Measurements from ENCODE around the gene MYBBP1A.
A peak's percentile ranks its signal among the peaks of the same experiment; 100 is the strongest.
"Not testable (repeated sequence)": the region's sequence is repeated elsewhere in the genome, so short reads cannot be mapped to it uniquely, and the experiment has no call there.

The MYBBP1A gene, protein sequence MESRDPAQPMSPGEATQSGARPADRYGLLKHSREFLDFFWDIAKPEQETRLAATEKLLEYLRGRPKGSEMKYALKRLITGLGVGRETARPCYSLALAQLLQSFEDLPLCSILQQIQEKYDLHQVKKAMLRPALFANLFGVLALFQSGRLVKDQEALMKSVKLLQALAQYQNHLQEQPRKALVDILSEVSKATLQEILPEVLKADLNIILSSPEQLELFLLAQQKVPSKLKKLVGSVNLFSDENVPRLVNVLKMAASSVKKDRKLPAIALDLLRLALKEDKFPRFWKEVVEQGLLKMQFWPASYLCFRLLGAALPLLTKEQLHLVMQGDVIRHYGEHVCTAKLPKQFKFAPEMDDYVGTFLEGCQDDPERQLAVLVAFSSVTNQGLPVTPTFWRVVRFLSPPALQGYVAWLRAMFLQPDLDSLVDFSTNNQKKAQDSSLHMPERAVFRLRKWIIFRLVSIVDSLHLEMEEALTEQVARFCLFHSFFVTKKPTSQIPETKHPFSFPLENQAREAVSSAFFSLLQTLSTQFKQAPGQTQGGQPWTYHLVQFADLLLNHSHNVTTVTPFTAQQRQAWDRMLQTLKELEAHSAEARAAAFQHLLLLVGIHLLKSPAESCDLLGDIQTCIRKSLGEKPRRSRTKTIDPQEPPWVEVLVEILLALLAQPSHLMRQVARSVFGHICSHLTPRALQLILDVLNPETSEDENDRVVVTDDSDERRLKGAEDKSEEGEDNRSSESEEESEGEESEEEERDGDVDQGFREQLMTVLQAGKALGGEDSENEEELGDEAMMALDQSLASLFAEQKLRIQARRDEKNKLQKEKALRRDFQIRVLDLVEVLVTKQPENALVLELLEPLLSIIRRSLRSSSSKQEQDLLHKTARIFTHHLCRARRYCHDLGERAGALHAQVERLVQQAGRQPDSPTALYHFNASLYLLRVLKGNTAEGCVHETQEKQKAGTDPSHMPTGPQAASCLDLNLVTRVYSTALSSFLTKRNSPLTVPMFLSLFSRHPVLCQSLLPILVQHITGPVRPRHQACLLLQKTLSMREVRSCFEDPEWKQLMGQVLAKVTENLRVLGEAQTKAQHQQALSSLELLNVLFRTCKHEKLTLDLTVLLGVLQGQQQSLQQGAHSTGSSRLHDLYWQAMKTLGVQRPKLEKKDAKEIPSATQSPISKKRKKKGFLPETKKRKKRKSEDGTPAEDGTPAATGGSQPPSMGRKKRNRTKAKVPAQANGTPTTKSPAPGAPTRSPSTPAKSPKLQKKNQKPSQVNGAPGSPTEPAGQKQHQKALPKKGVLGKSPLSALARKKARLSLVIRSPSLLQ (N-terminal part only)

DNA sequence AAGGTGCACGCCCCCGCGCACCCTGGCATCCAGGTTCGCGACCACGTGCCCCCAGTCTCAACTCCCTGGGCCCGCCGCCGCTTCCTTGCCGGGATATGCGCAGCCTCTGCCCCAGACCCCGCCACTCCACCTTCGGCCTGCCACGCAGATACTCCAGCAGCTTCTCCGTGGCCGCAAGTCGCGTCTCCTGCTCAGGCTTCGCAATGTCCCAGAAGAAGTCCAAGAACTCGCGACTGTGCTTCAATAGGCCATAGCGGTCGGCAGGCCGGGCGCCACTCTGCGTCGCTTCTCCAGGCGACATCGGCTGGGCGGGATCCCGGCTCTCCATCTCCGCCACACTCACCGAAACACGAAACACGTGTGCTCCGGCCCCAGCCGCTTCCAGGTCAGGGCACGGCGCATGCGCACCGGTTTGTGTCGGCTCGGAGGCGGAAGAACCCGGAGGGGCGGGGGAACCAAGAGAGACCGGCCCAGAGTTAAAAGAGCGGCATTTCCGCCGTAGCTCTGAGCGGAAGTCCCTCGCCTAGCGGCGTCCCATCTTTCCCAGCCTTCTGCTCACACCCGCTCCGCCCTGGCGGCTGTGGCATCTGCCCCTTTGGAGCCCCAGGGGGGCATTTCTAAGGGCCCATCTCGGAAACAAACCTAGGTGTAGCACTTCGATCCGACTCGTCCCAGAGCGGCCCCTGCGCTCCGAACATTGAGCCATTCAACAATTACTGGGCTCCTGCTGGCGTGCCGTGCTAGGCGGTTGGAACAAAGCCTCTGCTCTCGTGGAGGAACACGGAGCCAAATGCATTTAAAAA, at the start of gene MYBBP1A:
MYBBP1A (minus strand) TSS at position 388 of the 803 bp plus-strand sequence; CDS start at position 328, 60 bp downstream.
- TF ChIP-seq, protein P1, sequence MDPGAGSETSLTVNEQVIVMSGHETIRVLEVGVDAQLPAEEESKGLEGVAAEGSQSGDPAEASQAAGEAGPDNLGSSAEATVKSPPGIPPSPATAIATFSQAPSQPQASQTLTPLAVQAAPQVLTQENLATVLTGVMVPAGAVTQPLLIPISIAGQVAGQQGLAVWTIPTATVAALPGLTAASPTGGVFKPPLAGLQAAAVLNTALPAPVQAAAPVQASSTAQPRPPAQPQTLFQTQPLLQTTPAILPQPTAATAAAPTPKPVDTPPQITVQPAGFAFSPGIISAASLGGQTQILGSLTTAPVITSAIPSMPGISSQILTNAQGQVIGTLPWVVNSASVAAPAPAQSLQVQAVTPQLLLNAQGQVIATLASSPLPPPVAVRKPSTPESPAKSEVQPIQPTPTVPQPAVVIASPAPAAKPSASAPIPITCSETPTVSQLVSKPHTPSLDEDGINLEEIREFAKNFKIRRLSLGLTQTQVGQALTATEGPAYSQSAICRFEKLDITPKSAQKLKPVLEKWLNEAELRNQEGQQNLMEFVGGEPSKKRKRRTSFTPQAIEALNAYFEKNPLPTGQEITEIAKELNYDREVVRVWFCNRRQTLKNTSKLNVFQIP (CRISPR knock-in tag; IDR thresholded peaks at IDR 0.05; ENCODE audit: borderline replicate concordance, low read depth), result 0 out of 2 replicates have a peak, but pooled peaks have one; percentile 24
- TF ChIP-seq ZNF565 (CRISPR knock-in tag; conservative IDR thresholded peaks at IDR 0.05; ENCODE audit: low read depth) (peak; percentile 64; the same call in 1 of the 2 replicates), ZFP3 (CRISPR knock-in tag; IDR thresholded peaks at IDR 0.05) (no peak), ZNF70 (CRISPR knock-in tag; IDR thresholded peaks at IDR 0.05) (no peak), TCF4 (CRISPR knock-in tag; IDR thresholded peaks at IDR 0.05; ENCODE audit: borderline replicate concordance) (0 out of 2 replicates have a peak, but pooled peaks have one; percentile 26)
- peak; percentile 96 for ATAC-seq

DNA sequence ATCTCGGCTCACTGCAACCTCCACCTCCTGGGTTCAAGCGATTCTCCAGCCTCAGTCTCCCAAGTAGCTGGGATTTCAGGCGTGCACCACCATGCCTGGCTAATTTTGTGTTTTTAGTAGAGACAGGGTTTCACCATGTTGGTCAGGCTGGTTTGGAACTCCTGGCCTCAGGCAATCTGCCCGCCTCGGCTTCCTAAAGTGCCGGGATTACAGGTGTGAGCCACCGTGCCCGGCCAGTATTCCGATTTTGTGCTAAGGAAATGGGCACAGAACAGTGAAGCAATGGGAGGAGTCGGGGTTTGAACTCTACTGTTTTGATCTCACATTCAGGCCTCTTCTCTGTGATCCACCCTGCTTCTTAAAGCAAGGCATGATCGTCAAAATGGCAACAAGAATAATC, 49.6 kb upstream of the MYBBP1A start:
- ATAC-seq, result not testable (repeated sequence)

DNA sequence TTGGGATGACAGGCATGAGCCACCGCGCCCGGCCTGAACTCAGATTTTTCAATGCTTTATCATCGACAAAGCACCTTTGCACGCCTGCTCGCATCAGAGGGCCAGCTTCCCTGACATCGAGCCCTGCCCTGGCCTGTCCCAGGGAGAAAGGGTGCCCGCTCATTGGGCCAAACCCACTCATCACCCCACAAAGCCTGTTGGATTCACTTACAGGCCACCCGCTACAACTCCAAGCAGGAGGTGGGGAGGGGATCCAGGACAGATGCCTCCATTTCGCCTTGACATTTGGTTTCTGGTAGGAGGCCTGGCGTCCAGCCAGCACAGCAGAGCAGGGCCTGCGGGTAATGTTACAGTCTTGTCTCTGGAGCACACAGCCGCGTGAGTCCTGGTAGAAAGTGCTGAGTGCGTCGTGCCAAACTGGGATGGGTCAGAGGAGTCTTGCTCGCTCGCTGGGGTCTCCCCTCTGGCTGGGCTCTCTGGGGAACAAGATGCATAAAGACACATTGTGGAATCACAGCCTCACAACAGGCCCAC, 49.0 kb upstream of the MYBBP1A start:
- TF ChIP-seq TCF4 (CRISPR knock-in tag; IDR thresholded peaks at IDR 0.05; ENCODE audit: borderline replicate concordance) (peak; percentile 56; the same call in 1 of the 2 replicates), SNAI2 (CRISPR knock-in tag; IDR thresholded peaks at IDR 0.05) (no peak)
- ATAC-seq, result peak; percentile 90

DNA sequence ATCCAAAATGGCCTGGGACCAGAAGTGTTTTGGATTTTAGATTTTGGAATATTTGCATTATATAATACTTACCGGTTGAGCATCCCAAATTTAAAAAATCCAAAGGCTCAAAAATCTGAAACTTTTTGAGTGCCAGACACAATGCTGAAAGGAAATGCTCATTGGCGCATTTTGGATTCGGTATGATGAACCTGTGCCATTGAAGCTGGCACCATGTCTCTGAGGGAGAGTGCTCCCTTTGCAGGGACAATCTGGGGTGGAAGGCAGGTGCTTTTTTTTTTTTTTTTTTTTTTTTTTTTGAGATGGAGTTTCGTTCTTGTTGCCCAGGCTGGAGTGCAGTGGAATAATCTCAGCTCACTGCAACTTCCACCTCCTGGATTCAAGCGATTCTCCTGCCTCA, 46.9 kb upstream of the MYBBP1A start:
- no peak for TF ChIP-seq ESRRG (CRISPR knock-in tag; IDR thresholded peaks at IDR 0.05)
- no peak for TF ChIP-seq ZNF8 (CRISPR knock-in tag; IDR thresholded peaks at IDR 0.05)
- TF ChIP-seq ZNF565 (CRISPR knock-in tag; conservative IDR thresholded peaks at IDR 0.05; ENCODE audit: low read depth), result no peak
- no peak for TF ChIP-seq OSR1 (CRISPR knock-in tag; IDR thresholded peaks at IDR 0.05)
- no peak for TF ChIP-seq SNAI2 (CRISPR knock-in tag; IDR thresholded peaks at IDR 0.05)
- TF ChIP-seq PPARA (CRISPR knock-in tag; IDR thresholded peaks at IDR 0.05; ENCODE audit: borderline replicate concordance), result no peak
- TF ChIP-seq RARB (CRISPR knock-in tag; IDR thresholded peaks at IDR 0.05), result no peak
- no peak for TF ChIP-seq CSDC2 (CRISPR knock-in tag; IDR thresholded peaks at IDR 0.05)
- TF ChIP-seq, protein P2, sequence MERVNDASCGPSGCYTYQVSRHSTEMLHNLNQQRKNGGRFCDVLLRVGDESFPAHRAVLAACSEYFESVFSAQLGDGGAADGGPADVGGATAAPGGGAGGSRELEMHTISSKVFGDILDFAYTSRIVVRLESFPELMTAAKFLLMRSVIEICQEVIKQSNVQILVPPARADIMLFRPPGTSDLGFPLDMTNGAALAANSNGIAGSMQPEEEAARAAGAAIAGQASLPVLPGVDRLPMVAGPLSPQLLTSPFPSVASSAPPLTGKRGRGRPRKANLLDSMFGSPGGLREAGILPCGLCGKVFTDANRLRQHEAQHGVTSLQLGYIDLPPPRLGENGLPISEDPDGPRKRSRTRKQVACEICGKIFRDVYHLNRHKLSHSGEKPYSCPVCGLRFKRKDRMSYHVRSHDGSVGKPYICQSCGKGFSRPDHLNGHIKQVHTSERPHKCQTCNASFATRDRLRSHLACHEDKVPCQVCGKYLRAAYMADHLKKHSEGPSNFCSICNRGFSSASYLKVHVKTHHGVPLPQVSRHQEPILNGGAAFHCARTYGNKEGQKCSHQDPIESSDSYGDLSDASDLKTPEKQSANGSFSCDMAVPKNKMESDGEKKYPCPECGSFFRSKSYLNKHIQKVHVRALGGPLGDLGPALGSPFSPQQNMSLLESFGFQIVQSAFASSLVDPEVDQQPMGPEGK (CRISPR knock-in tag; IDR thresholded peaks at IDR 0.05; ENCODE audit: borderline replicate concordance), result no peak
- TF ChIP-seq, protein P3, sequence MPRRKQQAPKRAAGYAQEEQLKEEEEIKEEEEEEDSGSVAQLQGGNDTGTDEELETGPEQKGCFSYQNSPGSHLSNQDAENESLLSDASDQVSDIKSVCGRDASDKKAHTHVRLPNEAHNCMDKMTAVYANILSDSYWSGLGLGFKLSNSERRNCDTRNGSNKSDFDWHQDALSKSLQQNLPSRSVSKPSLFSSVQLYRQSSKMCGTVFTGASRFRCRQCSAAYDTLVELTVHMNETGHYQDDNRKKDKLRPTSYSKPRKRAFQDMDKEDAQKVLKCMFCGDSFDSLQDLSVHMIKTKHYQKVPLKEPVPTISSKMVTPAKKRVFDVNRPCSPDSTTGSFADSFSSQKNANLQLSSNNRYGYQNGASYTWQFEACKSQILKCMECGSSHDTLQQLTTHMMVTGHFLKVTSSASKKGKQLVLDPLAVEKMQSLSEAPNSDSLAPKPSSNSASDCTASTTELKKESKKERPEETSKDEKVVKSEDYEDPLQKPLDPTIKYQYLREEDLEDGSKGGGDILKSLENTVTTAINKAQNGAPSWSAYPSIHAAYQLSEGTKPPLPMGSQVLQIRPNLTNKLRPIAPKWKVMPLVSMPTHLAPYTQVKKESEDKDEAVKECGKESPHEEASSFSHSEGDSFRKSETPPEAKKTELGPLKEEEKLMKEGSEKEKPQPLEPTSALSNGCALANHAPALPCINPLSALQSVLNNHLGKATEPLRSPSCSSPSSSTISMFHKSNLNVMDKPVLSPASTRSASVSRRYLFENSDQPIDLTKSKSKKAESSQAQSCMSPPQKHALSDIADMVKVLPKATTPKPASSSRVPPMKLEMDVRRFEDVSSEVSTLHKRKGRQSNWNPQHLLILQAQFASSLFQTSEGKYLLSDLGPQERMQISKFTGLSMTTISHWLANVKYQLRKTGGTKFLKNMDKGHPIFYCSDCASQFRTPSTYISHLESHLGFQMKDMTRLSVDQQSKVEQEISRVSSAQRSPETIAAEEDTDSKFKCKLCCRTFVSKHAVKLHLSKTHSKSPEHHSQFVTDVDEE (CRISPR knock-in tag; IDR thresholded peaks at IDR 0.05), result no peak
- TF ChIP-seq GLIS3 (CRISPR knock-in tag; IDR thresholded peaks at IDR 0.05), result no peak
- TF ChIP-seq, protein P4, sequence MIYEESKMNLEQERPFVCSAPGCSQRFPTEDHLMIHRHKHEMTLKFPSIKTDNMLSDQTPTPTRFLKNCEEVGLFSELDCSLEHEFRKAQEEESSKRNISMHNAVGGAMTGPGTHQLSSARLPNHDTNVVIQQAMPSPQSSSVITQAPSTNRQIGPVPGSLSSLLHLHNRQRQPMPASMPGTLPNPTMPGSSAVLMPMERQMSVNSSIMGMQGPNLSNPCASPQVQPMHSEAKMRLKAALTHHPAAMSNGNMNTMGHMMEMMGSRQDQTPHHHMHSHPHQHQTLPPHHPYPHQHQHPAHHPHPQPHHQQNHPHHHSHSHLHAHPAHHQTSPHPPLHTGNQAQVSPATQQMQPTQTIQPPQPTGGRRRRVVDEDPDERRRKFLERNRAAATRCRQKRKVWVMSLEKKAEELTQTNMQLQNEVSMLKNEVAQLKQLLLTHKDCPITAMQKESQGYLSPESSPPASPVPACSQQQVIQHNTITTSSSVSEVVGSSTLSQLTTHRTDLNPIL (CRISPR knock-in tag; IDR thresholded peaks at IDR 0.05; ENCODE audit: low read depth), result no peak
- no peak for TF ChIP-seq ZFP30 (CRISPR knock-in tag; IDR thresholded peaks at IDR 0.05)
- ATAC-seq, result no peak
